ENCODE results near the gene KMT2B.

KMT2B gene

DNA sequence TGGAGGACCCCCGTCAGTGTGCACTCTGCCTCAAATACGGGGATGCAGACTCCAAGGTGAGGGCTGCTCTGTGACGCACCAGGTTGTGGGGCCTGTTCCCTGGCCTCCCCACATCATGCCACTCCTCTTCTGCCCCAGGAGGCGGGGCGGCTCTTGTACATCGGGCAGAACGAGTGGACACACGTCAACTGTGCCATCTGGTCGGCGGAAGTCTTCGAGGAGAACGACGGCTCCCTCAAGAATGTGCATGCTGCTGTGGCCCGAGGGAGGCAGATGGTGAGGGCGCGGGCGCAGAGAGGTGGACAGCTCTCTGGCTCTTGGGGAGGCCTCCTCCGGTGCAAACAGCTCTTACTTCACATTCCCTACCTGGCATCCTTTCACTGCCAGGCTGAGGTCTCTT lies 11.2 kb downstream of the KMT2B start:
- DNase-seq: no peak

GRCh38 chr19:35729763-35730162 lies 12.0 kb downstream of the KMT2B start:
- no peak for DNase-seq

DNA sequence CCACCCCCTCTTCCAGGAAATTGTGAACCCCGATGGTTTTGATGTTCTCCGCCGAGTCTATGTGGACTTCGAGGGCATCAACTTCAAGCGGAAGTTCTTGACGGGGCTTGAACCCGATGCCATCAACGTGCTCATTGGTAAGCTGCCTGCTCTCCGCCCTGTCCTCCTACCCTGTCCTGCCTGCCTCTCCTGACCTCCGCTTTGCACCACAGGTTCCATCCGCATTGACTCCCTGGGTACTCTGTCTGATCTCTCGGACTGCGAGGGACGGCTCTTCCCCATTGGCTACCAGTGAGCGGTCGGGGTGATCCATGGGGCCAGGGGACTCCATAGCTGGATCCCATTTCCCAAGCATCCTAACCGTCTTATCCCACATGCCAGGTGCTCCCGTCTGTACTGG lies 12.5 kb downstream of the KMT2B start:
- DNase-seq: no peak

DNA sequence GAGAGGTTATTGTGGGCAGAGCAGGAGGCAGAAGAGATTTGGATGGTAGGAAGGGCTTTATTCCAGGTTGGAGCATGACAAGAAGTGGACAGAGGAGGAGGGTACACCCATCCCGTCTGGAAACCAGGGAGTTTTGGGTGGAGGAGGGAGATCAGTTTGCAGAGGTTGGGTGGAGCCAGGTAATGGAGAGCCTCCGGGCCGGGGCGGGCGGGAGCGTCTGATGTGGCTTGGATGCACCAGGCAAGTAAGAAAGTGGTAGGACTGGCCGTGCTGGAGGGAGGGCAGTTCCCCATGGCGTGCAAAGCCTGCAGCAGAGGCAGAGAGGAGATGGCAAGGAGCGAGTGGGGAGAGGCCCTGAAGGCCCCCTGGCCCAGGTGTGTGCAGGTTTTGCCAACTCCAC lies 13.6 kb downstream of the KMT2B start:
- DNase-seq: no peak

DNA sequence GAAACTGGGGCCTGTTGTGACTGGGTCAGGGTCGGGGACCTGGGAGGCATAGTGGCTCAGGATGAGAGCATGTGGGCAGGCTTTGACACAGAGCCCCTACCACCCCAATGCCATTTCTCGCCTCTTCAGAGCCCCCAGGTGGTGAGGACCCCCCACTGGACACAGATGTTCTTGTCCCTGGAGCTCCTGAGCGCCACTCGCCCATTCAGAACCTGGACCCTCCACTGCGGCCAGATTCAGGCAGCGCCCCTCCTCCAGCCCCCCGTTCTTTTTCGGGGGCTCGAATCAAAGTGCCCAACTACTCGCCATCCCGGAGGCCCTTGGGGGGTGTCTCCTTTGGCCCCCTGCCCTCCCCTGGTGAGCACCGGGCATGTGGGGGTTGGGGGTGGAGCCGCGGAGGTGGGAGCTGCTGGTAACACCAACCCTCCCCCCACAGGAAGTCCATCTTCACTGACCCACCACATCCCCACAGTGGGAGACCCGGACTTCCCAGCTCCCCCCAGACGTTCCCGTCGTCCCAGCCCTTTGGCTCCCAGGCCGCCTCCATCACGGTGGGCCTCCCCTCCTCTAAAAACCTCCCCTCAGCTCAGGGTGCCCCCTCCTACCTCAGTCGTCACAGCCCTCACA lies 14.1 kb downstream of the KMT2B start:
- no peak for DNase-seq

- DNase-seq: no peak
Observed at GRCh38 chr19:35732540-35733179, 14.9 kb downstream of the KMT2B start.

DNA sequence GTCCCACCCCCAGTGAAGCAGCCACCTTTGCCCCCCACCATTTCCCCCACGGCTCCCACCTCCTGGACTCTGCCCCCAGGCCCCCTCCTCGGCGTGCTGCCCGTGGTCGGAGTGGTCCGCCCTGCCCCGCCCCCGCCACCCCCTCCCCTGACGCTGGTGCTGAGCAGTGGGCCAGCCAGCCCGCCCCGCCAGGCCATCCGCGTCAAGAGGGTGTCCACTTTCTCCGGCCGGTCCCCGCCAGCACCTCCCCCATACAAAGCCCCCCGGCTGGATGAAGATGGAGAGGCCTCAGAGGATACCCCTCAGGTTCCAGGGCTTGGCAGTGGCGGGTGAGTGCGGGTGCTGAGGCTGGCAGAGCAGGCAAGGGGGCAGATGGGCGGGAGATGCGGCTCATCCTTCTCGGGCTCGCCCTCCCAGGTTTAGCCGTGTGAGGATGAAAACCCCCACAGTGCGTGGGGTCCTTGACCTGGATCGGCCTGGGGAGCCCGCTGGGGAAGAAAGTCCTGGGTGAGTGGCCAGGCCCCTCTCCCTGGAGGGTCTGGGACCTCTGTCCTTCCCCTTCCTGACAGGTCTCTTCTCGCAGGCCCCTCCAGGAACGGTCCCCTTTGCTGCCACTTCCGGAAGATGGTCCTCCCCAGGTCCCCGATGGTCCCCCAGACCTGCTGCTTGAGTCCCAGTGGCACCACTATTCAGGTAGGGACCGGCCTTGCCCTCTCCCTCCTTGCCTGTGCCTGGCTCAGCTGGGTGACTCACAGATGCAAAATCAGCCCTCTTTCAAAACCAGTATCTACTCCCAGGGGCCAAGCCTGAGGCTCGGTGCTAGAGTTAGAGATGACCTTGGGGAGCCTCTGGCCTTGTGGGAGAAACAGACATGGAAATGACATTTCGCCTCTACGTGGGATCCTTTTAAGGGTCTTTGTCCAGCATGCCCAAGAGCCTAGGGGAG lies 15.7 kb downstream of the KMT2B start:
- DNase-seq: no peak

GRCh38 chr19:35734273-35734672 lies 16.5 kb downstream of the KMT2B start:
- DNase-seq: no peak

GRCh38 chr19:35734889-35735288 lies 17.1 kb downstream of the KMT2B start:
- no peak for DNase-seq

GRCh38 chr19:35736913-35737886 lies 19.4 kb downstream of the KMT2B start:
- no peak for DNase-seq

- no peak for DNase-seq
Observed at GRCh38 chr19:35738021-35738886, 20.5 kb downstream of the KMT2B start.

DNA sequence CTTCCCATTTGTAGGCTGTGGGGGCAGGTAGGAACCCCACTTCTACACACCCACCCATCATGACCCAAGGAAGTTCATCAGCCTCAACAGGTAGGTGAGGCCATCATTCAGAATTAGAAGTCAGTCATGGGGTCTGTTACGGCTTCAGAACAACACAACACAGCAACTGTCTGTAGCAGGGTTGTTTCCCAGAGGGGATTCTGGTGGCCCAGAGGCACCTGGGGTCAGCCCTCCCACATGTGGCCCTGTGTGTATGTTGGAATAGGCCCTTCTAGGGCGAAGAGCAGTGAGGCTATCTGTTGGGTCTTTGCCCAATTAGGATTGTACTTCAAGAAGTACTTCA lies 21.1 kb downstream of the KMT2B start:
- DNase-seq: no peak

DNA sequence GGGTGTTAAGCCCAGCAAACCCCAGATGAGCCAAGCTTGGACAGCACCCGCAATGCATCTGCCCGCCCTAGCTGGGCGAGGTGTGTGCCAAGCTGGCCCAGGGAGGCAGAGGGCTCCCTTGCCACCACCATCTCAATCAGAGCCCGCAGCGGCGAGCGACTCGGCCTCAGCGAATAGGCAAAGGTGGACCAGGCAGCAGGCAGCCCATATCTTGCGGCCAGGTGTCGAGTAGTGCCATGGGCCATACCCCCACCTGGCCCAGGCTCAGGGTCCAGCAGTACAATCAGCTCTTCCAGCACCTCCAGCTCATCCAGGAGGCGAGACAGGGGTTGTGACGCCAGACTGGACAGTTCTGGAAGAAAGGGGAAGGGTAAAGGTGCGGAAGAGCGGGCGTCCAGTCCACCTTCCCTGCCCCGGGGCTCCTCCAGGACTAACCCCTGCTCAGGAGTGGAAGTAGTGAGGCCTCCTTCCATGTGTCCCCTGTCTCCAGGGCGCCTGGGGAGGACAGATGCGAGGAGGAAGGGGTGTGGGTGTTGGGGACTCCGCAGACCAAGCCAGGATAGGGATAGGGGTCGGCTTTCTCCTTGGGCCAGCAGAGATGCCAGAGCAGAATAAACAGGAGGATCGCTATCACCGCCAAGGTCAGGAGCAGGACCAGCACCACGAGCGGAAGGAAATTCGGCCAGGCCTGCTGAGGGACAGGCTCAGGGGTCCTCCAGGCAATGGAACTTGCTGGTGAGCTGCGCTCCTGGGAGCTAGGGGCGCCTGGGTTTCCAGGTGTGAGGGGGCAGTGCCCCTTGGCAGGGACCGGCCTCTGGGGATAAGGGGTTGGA lies 21.7 kb downstream of the KMT2B start:
- DNase-seq: no peak

- no peak for DNase-seq
Observed at GRCh38 chr19:35740108-35740422, 22.3 kb downstream of the KMT2B start.

- peak; percentile 98 for DNase-seq
Observed at GRCh38 chr19:35740423-35741202, 22.8 kb downstream of the KMT2B start.

GRCh38 chr19:35741203-35741515 lies 23.4 kb downstream of the KMT2B start:
- DNase-seq: no peak

DNA sequence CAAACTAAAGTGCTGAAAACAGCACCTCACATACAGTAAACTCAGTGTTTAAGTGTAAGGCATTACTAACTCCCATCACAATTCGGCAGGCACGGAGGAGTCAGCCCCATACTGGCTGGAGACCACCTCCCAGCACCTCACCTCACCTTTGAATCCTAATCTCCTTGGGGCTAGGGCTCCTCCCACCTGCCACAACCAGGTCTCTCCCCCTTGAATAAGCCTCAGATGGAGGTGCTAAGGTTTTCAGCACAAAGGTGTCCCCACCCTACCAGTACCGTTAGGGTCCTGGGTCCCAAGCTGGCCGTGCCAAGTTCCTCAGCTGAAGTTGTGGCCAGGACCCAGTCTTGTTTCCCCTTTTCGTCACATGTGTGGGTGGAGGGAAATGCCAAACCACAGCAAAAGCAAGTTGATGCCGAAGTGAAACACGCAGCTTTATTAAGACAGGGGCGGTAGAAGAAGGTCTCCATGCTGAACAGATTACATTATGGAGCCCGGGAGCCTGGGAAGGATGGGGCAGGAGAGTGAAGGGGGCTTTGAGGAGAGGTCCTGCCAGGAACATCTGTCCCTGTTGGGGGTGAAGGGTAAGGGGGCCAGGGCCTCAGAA lies 24.4 kb downstream of the KMT2B start, which contains the start of gene IGFLR1:
Gene IGFLR1 (minus strand): TSS at position 332 of the 604 bp plus-strand sequence. CDS start 1,272 bp downstream, outside the sequence.
- DNase-seq: no peak

DNA sequence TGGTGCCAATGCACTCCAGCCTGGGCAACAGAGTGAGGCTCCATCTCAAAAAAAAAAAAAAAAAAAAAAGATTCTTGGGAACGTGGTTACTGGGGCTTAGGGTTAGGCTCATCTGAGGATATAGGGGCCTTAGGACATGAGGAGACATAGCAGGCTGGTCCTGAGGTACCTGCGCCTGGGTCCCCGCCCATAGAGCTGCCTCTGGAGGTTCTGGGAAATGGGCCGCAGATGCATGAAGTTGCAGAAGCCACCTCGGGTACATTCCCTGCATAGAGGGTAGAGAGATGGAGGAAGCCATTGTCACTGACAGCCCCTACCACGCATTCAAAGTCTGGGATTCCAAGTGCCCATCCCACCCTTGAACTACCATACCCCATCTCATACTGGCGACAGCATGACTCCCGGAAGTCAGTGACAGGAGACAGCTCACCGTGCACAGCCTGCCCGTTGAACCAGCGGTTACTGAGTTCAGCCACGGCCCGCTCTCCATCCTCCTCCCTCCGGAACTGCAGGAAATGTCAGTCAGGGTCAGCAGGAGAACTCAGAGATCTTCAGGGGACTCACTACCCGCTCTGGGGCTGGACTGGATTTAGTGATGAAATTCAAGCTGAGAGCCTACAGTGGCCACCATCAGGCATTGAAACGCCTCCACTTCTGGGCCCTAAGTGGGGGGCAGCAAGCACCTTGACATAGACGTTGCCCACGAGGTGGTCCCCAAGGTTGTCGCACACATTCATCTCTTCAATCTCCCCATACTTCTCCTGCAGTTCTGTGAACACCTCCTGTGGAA lies 26.0 kb downstream of the KMT2B start:
- DNase-seq: no peak
